ENCODE data around the gene PTK7. TPM values are rescaled to one million over a fixed set of nuclear protein-coding genes. Genes with fewer than 3 reads are reported as not detected.

The PTK7 gene
- total and polyA plus RNA-seq, 2 experiments from 2014 or later = 127 to 162 TPM

- DNase-seq (ENCODE audit: low spot score) = no peak
- TF ChIP-seq EZH2 (IDR thresholded peaks at IDR 0.05; ENCODE audit: borderline replicate concordance) (no peak), EZH2phosphoT487 (IDR thresholded peaks at IDR 0.05; ENCODE audit: low read depth, severe bottlenecking, unreplicated experiment) (no peak)
- TF ChIP-seq, protein P1, sequence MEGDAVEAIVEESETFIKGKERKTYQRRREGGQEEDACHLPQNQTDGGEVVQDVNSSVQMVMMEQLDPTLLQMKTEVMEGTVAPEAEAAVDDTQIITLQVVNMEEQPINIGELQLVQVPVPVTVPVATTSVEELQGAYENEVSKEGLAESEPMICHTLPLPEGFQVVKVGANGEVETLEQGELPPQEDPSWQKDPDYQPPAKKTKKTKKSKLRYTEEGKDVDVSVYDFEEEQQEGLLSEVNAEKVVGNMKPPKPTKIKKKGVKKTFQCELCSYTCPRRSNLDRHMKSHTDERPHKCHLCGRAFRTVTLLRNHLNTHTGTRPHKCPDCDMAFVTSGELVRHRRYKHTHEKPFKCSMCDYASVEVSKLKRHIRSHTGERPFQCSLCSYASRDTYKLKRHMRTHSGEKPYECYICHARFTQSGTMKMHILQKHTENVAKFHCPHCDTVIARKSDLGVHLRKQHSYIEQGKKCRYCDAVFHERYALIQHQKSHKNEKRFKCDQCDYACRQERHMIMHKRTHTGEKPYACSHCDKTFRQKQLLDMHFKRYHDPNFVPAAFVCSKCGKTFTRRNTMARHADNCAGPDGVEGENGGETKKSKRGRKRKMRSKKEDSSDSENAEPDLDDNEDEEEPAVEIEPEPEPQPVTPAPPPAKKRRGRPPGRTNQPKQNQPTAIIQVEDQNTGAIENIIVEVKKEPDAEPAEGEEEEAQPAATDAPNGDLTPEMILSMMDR (IDR thresholded peaks at IDR 0.05; ENCODE audit: poor library complexity) = no peak
- no peaks in the 10 kb centered on the region for H4K20me1 ChIP-seq (ENCODE audit: insufficient read depth, poor library complexity, severe bottlenecking)
- H3K4me1 ChIP-seq (ENCODE audit: insufficient read depth) = peaks cover 6% of the 10 kb centered on the region
- no peak overlapping the region for H3K4me2 ChIP-seq
- H3K9me2 ChIP-seq (replicated peaks; ENCODE audit: insufficient read depth) = no peaks in the 10 kb centered on the region
- peaks cover 6% of the 10 kb centered on the region for H3K79me2 ChIP-seq
- no peaks in the 10 kb centered on the region for H3K27me3 ChIP-seq
- no peaks in the 10 kb centered on the region for H3K36me3 ChIP-seq (replicated peaks; ENCODE audit: insufficient read depth, low read depth)
- H3K4me3 ChIP-seq = no peak overlapping the region
- no peak overlapping the region for H2AFZ ChIP-seq
- WGBS (ENCODE audit: low lambda C conversion rate, missing lambda C conversion rate) = 97% methylated on average over 4 of the region's 4 CpGs
- no peaks in the 10 kb centered on the region for H3K9me3 ChIP-seq (ENCODE audit: low read depth)
- no peak overlapping the region for H3K27ac ChIP-seq
Measured at GRCh38 chr6:43186706-43187105, 110.6 kb downstream of the PTK7 start.

DNA sequence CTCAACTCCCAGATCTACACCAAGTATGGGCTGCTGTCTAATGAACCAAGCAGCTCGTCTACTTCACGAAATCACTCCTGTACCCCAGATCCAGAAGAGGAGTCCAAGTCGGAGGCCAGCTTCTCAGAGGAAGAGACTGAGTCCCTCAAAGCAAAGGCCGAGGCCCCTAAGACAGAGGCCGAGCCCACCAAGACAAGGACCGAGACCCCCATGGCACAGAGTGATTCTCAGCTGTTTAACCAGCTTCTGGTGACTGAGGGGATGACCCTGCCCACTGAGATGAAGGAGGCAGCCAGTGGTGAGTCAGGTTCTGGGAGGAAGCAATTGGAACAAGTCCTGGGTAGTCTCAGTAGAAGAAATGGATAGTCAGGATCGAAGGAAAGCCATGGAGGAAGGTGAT, 111.7 kb downstream of the PTK7 start:
- WGBS (ENCODE audit: low lambda C conversion rate, missing lambda C conversion rate) = 94% methylated on average over 7 of the region's 7 CpGs
- TF ChIP-seq EZH2 (IDR thresholded peaks at IDR 0.05; ENCODE audit: borderline replicate concordance) (no peak), EZH2phosphoT487 (IDR thresholded peaks at IDR 0.05; ENCODE audit: low read depth, severe bottlenecking, unreplicated experiment) (no peak)
- TF ChIP-seq, protein P1 (IDR thresholded peaks at IDR 0.05; ENCODE audit: poor library complexity) = no peak
- DNase-seq (ENCODE audit: low spot score) = no peak
- H3K9me2 ChIP-seq (replicated peaks; ENCODE audit: insufficient read depth) = no peaks in the 10 kb centered on the region
- H3K27me3 ChIP-seq = no peaks in the 10 kb centered on the region
- peaks cover 2% of the 10 kb centered on the region for H3K79me2 ChIP-seq
- H2AFZ ChIP-seq = no peak overlapping the region
- no peak overlapping the region for H3K4me2 ChIP-seq
- no peak overlapping the region for H3K4me3 ChIP-seq
- peaks cover 4% of the 10 kb centered on the region for H3K4me1 ChIP-seq (ENCODE audit: insufficient read depth)
- no peaks in the 10 kb centered on the region for H4K20me1 ChIP-seq (ENCODE audit: insufficient read depth, poor library complexity, severe bottlenecking)
- H3K27ac ChIP-seq = no peak overlapping the region
- no peaks in the 10 kb centered on the region for H3K36me3 ChIP-seq (replicated peaks; ENCODE audit: insufficient read depth, low read depth)
- H3K9me3 ChIP-seq (ENCODE audit: low read depth) = no peaks in the 10 kb centered on the region

- H3K27me3 ChIP-seq = no peaks in the 10 kb centered on the region
- WGBS (ENCODE audit: low lambda C conversion rate, missing lambda C conversion rate) = 96% methylated on average over 10 of the region's 10 CpGs
- no peak overlapping the region for H3K4me3 ChIP-seq
- no peak for DNase-seq (ENCODE audit: low spot score)
- no peaks in the 10 kb centered on the region for H3K79me2 ChIP-seq
- H3K9me3 ChIP-seq (ENCODE audit: low read depth) = no peaks in the 10 kb centered on the region
- H3K4me1 ChIP-seq (ENCODE audit: insufficient read depth) = no peaks in the 10 kb centered on the region
- no peak overlapping the region for H2AFZ ChIP-seq
- TF ChIP-seq, protein P1 (IDR thresholded peaks at IDR 0.05; ENCODE audit: poor library complexity) = no peak
- TF ChIP-seq EZH2phosphoT487 (IDR thresholded peaks at IDR 0.05; ENCODE audit: low read depth, severe bottlenecking, unreplicated experiment) (no peak), EZH2 (IDR thresholded peaks at IDR 0.05; ENCODE audit: borderline replicate concordance) (no peak)
- no peak overlapping the region for H3K27ac ChIP-seq
- no peaks in the 10 kb centered on the region for H4K20me1 ChIP-seq (ENCODE audit: insufficient read depth, poor library complexity, severe bottlenecking)
- H3K9me2 ChIP-seq (replicated peaks; ENCODE audit: insufficient read depth) = no peaks in the 10 kb centered on the region
- H3K36me3 ChIP-seq (replicated peaks; ENCODE audit: insufficient read depth, low read depth) = no peaks in the 10 kb centered on the region
- H3K4me2 ChIP-seq = no peak overlapping the region
Measured at GRCh38 chr6:43188426-43188825, 112.3 kb downstream of the PTK7 start.

All from hepatocyte (in vitro differentiated cells).